PC-9 (cell line): ENCODE measurements around the gene DCAKD. TPM values are rescaled to one million over a fixed set of nuclear protein-coding genes. Genes with fewer than 3 reads are reported as not detected.
A peak's percentile ranks its signal among the peaks of the same experiment; 100 is the strongest.

Source experiments
- BruUV-seq: library from RNA; stranded (reverse); fragments of 400-500 nt; replicated peaks from 2 replicates; lab custom pipeline; 2021; lab: Mats Ljungman, UMichigan
- CTCF ChIA-PET: fragments of 300-600 bp; sonication (Branson Sonifier 250); formaldehyde crosslinking; loops from one replicate; lab custom pipeline; 2022; ENCODE audit warnings: antibody characterized with exemption; lab: Charles Lee
- POLR2A ChIA-PET: fragments of 300-600 bp; sonication (Branson Sonifier 250); formaldehyde crosslinking; loops from one replicate; lab custom pipeline; 2022; ENCODE audit warnings: antibody characterized with exemption; ENCODE audit not compliant: unreplicated experiment; lab: Charles Lee
- DNase-seq, 2 experiments: peaks; one replicate each; pipeline versions ENCODE4 v3.0.0 to v3.0.0-alpha.2; 2015 to 2022; ENCODE audit warnings: mixed read lengths in 1 of 2
- H2AFZ ChIP-seq: fragments of 200-600 bp; sonication (generic); 2 replicates; pipeline ENCODE4 v1.8.1; 2017; ENCODE audit warnings: antibody characterized with exemption
- H3F3A ChIP-seq: fragments of 200-600 bp; sonication (generic); 2 replicates; pipeline ENCODE4 v1.8.1; 2017; ENCODE audit warnings: antibody characterized with exemption, mild to moderate bottlenecking, low read depth; ENCODE audit not compliant: insufficient read depth
- H3K27ac ChIP-seq: fragments of 200-600 bp; sonication (generic); 2 replicates; pipeline ENCODE4 v1.6.1; 2016; ENCODE audit warnings: mixed run types
- H3K27me3 ChIP-seq: fragments of 200-600 bp; sonication (generic); 2 replicates; pipeline ENCODE4 v1.6.1; 2016; ENCODE audit warnings: low read depth, mixed run types; ENCODE audit not compliant: insufficient read depth
- H3K36me3 ChIP-seq: fragments of 200-600 bp; sonication (generic); 2 replicates; pipeline ENCODE4 v1.6.1; 2016; ENCODE audit warnings: low read depth, mixed run types
- H3K4me1 ChIP-seq: fragments of 200-600 bp; sonication (generic); replicated peaks from 2 replicates; pipeline ENCODE4 v1.6.1; 2016; ENCODE audit warnings: mixed run types; ENCODE audit not compliant: insufficient read depth
- H3K4me2 ChIP-seq: fragments of 200-600 bp; sonication (generic); 2 replicates; pipeline ENCODE4 v1.6.1; 2017; ENCODE audit warnings: mixed run types
- H3K4me3 ChIP-seq: fragments of 200-600 bp; sonication (generic); 2 replicates; pipeline ENCODE4 v1.6.1; 2016; ENCODE audit warnings: mixed run types
- H3K79me2 ChIP-seq: fragments of 200-600 bp; sonication (generic); 2 replicates; pipeline ENCODE4 v1.6.1; 2017; ENCODE audit warnings: low read depth, mixed run types
- H3K9me2 ChIP-seq: fragments of 200-600 bp; sonication (generic); 2 replicates; pipeline ENCODE4 v1.8.1; 2017; ENCODE audit warnings: mild to moderate bottlenecking; ENCODE audit not compliant: insufficient read depth
- H3K9me3 ChIP-seq: fragments of 200-600 bp; sonication (generic); 2 replicates; pipeline ENCODE4 v1.8.1; 2016; ENCODE audit warnings: low read depth; ENCODE audit not compliant: insufficient read depth
- H4K20me1 ChIP-seq: fragments of 200-600 bp; sonication (generic); 2 replicates; pipeline ENCODE4 v1.8.1; 2017; ENCODE audit not compliant: insufficient read depth
- CTCF ChIP-seq: fragments of 200-600 bp; sonication (generic); conservative IDR thresholded peaks from 2 replicates; pipeline ENCODE4 v1.6.1; 2017; ENCODE audit warnings: mixed run types, antibody characterized with exemption, mild to moderate bottlenecking, moderate library complexity
- EZH2 ChIP-seq: fragments of 200-600 bp; sonication (generic); IDR thresholded peaks from 2 replicates; pipeline ENCODE4 v1.8.0; 2017; ENCODE audit warnings: antibody characterized with exemption, low read depth
- intact Hi-C: fragments of 100-400 bp; cut with micrococcal nuclease; formaldehyde crosslinking; loops from one replicate; pipeline ENCODE4 v1.10.0; 2022; ENCODE audit not compliant: unreplicated experiment
- total RNA-seq: library from RNA; stranded (reverse); gene quantifications from 2 replicates; pipeline ENCODE4 v1.2.3, GENCODE V29; 2021

Gene DCAKD
- total RNA-seq, 1 experiment from 2014 or later, result 68.8 TPM

GRCh38 chr17:44977065-44977464, 74.4 kb downstream of the DCAKD start:
- H3K4me3 ChIP-seq, result no peak overlapping the region
- no peaks in the 10 kb centered on the region for H3K36me3 ChIP-seq
- no TSS peak for BruUV-seq
- H3K27ac ChIP-seq, result no peak overlapping the region
- no peaks in the 10 kb centered on the region for H3K27me3 ChIP-seq
- H3K79me2 ChIP-seq, result no peaks in the 10 kb centered on the region
- H3K9me2 ChIP-seq, result no peaks in the 10 kb centered on the region
- peaks cover 16% of the 10 kb centered on the region for H3F3A ChIP-seq
- POLR2A ChIA-PET, result no interaction called here
- intact Hi-C loops, result no loop called here
- no peak overlapping the region for H2AFZ ChIP-seq
- no peaks in the 10 kb centered on the region for H4K20me1 ChIP-seq
- TF ChIP-seq EZH2 (no peak), CTCF (0 out of 2 replicates have a peak, but pooled peaks have one; percentile 24)
- peaks cover 18% of the 10 kb centered on the region for H3K4me1 ChIP-seq
- no peak for DNase-seq
- no peak overlapping the region for H3K4me2 ChIP-seq
- CTCF ChIA-PET, result no interaction called here
- no peaks in the 10 kb centered on the region for H3K9me3 ChIP-seq

- Histone ChIP-seq H3F3A (peaks cover 12% of the 10 kb centered on the region), H3K79me2 (no peaks in the 10 kb centered on the region), H3K4me2 (no peak overlapping the region), H4K20me1 (no peaks in the 10 kb centered on the region), H3K27me3 (no peaks in the 10 kb centered on the region), H2AFZ (no peak overlapping the region), H3K36me3 (no peaks in the 10 kb centered on the region), H3K9me3 (no peaks in the 10 kb centered on the region), H3K27ac (no peak overlapping the region), H3K4me1 (peaks cover 15% of the 10 kb centered on the region), H3K4me3 (no peak overlapping the region), H3K9me2 (no peaks in the 10 kb centered on the region)
- no peak for DNase-seq
- no TSS peak for BruUV-seq
- CTCF ChIA-PET, result no interaction called here
- intact Hi-C loops, result no loop called here
- TF ChIP-seq CTCF (no peak), EZH2 (no peak)
- POLR2A ChIA-PET, result no interaction called here
Measured at GRCh38 chr17:44976206-44976605, 75.2 kb downstream of the DCAKD start.

Other genes starting within 250 kb of the DCAKD start
- 42.6 and 50.0 TPM in 2 replicates for gene GJC1, start 221.3 kb downstream of the DCAKD start, total RNA-seq
- not detected in 2 replicates for gene HIGD1B, start 203.7 kb downstream of the DCAKD start, total RNA-seq
- 111 and 126 TPM in 2 replicates for gene EFTUD2, start 152.2 kb downstream of the DCAKD start, total RNA-seq
- gene GFAP, start 136.1 kb downstream of the DCAKD start, total RNA-seq, result not detected in 2 replicates
- 48.2 and 58.5 TPM in 2 replicates for gene KIF18B, start 103.9 kb downstream of the DCAKD start, total RNA-seq
- gene C1QL1, start 83.3 kb downstream of the DCAKD start, total RNA-seq, result 0.93 and 1.3 TPM in 2 replicates
- 103 and 132 TPM in 2 replicates for gene NMT1, start 9.7 kb upstream of the DCAKD start, total RNA-seq
- gene PLCD3, start 80.9 kb upstream of the DCAKD start, total RNA-seq, result 92.4 and 138 TPM in 2 replicates
- 14.6 and 19.5 TPM in 2 replicates for gene ACBD4, start 84.1 kb upstream of the DCAKD start, total RNA-seq
- gene HEXIM1, start 96.8 kb upstream of the DCAKD start, total RNA-seq, result 49.3 and 64.9 TPM in 2 replicates
- gene HEXIM2, start 110.2 kb upstream of the DCAKD start, total RNA-seq, result 22.4 and 32.2 TPM in 2 replicates
- gene FMNL1, start 170.3 kb upstream of the DCAKD start, total RNA-seq, result 12.9 and 18.7 TPM in 2 replicates
- 0.35 and 0.48 TPM in 2 replicates for gene SPATA32, start 210.5 kb upstream of the DCAKD start, total RNA-seq